Stomach (tissue), 4 donors: Measurements from ENCODE around the gene TTYH1.

ENCODE experiments used
- POLR2A ChIP-seq, 4 donors: fragments of 450-650 bp; IDR thresholded peaks; one replicate each; pipeline ENCODE4 v1.6.1; 2016; ENCODE audit warnings: antibody characterized with exemption in 4 of 4, control low read depth in 2 of 4, mild to moderate bottlenecking in 1 of 4, moderate library complexity in 1 of 4
- POLR2AphosphoS5 ChIP-seq, 3 donors: sonication (generic); formaldehyde crosslinking; IDR thresholded peaks; one replicate each; pipeline ENCODE4 v1.6.1; 2016; ENCODE audit warnings: antibody characterized with exemption in 3 of 3

DNA sequence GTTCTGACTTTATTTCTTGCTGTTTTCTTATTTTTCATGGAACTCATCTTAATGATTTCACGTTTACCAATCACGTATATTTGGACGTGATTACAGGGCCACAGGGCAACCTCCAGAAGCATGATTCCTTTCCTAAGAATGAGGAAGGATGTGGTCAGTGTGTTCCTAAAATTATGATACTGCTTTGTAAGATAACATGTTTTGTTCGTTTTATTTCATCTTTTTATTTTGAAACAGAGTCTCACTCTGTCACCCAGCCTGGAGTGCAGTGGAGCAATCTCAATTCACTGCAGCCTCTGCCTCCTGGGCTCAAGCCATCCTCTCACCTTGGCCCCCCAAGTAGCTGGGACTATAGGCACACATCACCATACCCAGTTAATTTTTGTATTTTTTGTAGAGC lies 25.7 kb upstream of the TTYH1 start:
- TF ChIP-seq POLR2A (IDR thresholded peaks at IDR 0.05) (no peak), POLR2AphosphoS5 (IDR thresholded peaks at IDR 0.05) (no peak)
